HL-60 (cell line): ENCODE measurements around the gene BRINP3.

Source experiments
- DNase-seq, 2 experiments: peaks; one replicate each; pipeline ENCODE4 v3.0.0-alpha.2; 2010 to 2020; ENCODE audit warnings: low read depth in 1 of 2, low spot score in 1 of 2
- H3K27ac ChIP-seq: fragments of 250-450 bp; sonication (Bioruptor Pico); replicated peaks from 2 replicates; pipeline ENCODE4 v1.5.1; 2020; ENCODE audit warnings: mild to moderate bottlenecking, moderate library complexity
- H3K27me3 ChIP-seq: fragments of 250-450 bp; sonication (Bioruptor Pico); 2 replicates; pipeline ENCODE4 v1.5.1; 2021; ENCODE audit warnings: mild to moderate bottlenecking, moderate library complexity; ENCODE audit not compliant: insufficient read depth, poor library complexity, severe bottlenecking
- H3K4me3 ChIP-seq: replicated peaks from 2 replicates; pipeline ENCODE4 v1.5.1; 2011; ENCODE audit warnings: mild to moderate bottlenecking, control low read depth, low read length; ENCODE audit not compliant: insufficient read depth
- GABPA ChIP-seq: IDR thresholded peaks from 2 replicates; pipeline ENCODE4 v1.6.1; 2012; ENCODE audit warnings: low read depth
- POLR2AphosphoS5 ChIP-seq: IDR thresholded peaks from 2 replicates; pipeline ENCODE4 v1.6.1; 2012; ENCODE audit warnings: low read depth
- SPI1 ChIP-seq: IDR thresholded peaks from 2 replicates; pipeline ENCODE4 v1.6.1; 2012; ENCODE audit warnings: low read depth, mild to moderate bottlenecking, borderline replicate concordance
- TF ChIP-seq, protein P1 (sequence below): IDR thresholded peaks from one replicate; pipeline ENCODE4 v1.5.1; 2011; ENCODE audit warnings: low read length, control low read depth, inconsistent platforms; ENCODE audit not compliant: insufficient read depth
- TF ChIP-seq, protein P2 (sequence below): IDR thresholded peaks from 2 replicates; pipeline ENCODE4 v1.6.1; 2012; ENCODE audit warnings: low read depth; ENCODE audit not compliant: insufficient replicate concordance

Gene BRINP3

DNA sequence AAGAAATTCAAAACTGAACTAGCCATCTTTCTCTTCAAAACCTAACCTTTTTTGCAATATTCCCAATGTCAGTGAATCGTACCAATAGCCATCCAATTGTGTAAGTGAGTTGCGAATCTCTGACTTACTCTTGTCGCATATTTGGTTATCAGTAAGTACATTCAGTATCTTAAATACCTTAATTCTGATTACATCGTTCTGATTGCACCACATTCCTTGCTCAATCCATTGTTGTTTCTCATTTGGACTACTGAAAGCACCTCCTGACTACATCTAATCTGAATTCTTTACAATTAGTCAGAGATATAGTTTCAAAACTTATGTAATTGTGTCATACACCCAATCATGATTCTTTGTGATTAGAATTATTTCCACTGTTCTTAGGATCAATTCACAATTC is 16.8 kb upstream of the BRINP3 start:
- TF ChIP-seq, protein P1, sequence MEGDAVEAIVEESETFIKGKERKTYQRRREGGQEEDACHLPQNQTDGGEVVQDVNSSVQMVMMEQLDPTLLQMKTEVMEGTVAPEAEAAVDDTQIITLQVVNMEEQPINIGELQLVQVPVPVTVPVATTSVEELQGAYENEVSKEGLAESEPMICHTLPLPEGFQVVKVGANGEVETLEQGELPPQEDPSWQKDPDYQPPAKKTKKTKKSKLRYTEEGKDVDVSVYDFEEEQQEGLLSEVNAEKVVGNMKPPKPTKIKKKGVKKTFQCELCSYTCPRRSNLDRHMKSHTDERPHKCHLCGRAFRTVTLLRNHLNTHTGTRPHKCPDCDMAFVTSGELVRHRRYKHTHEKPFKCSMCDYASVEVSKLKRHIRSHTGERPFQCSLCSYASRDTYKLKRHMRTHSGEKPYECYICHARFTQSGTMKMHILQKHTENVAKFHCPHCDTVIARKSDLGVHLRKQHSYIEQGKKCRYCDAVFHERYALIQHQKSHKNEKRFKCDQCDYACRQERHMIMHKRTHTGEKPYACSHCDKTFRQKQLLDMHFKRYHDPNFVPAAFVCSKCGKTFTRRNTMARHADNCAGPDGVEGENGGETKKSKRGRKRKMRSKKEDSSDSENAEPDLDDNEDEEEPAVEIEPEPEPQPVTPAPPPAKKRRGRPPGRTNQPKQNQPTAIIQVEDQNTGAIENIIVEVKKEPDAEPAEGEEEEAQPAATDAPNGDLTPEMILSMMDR: no peak
- TF ChIP-seq SPI1 (no peak), POLR2AphosphoS5 (no peak), GABPA (no peak)
- TF ChIP-seq, protein P2, sequence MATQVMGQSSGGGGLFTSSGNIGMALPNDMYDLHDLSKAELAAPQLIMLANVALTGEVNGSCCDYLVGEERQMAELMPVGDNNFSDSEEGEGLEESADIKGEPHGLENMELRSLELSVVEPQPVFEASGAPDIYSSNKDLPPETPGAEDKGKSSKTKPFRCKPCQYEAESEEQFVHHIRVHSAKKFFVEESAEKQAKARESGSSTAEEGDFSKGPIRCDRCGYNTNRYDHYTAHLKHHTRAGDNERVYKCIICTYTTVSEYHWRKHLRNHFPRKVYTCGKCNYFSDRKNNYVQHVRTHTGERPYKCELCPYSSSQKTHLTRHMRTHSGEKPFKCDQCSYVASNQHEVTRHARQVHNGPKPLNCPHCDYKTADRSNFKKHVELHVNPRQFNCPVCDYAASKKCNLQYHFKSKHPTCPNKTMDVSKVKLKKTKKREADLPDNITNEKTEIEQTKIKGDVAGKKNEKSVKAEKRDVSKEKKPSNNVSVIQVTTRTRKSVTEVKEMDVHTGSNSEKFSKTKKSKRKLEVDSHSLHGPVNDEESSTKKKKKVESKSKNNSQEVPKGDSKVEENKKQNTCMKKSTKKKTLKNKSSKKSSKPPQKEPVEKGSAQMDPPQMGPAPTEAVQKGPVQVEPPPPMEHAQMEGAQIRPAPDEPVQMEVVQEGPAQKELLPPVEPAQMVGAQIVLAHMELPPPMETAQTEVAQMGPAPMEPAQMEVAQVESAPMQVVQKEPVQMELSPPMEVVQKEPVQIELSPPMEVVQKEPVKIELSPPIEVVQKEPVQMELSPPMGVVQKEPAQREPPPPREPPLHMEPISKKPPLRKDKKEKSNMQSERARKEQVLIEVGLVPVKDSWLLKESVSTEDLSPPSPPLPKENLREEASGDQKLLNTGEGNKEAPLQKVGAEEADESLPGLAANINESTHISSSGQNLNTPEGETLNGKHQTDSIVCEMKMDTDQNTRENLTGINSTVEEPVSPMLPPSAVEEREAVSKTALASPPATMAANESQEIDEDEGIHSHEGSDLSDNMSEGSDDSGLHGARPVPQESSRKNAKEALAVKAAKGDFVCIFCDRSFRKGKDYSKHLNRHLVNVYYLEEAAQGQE: no peak
- H3K27ac ChIP-seq: no peak overlapping the region
- no peak for DNase-seq
- H3K4me3 ChIP-seq: no peak overlapping the region
- H3K27me3 ChIP-seq: no peaks in the 10 kb centered on the region

- no peak for DNase-seq
- H3K4me3 ChIP-seq: no peak overlapping the region
- H3K27ac ChIP-seq: no peak overlapping the region
- no peaks in the 10 kb centered on the region for H3K27me3 ChIP-seq
- TF ChIP-seq GABPA: no peak
- TF ChIP-seq SPI1: no peak
- TF ChIP-seq, protein P2: no peak
- no peak for TF ChIP-seq POLR2AphosphoS5
- TF ChIP-seq, protein P1: no peak
These were observed 13.7 kb upstream of the BRINP3 start for GRCh38 chr1:190491404-190491803.

GRCh38 chr1:190484045-190484444 is 6.4 kb upstream of the BRINP3 start:
- no peak for TF ChIP-seq POLR2AphosphoS5
- no peak for TF ChIP-seq GABPA
- TF ChIP-seq, protein P1: no peak
- TF ChIP-seq SPI1: no peak
- TF ChIP-seq, protein P2: no peak
- H3K27me3 ChIP-seq: peaks cover 3% of the 10 kb centered on the region
- H3K4me3 ChIP-seq: no peak overlapping the region
- no peak overlapping the region for H3K27ac ChIP-seq
- DNase-seq: no peak
